Left lung (tissue), 10 donors: Measurements from ENCODE around the gene SDCCAG8. TPM values are rescaled to one million over a fixed set of nuclear protein-coding genes. Genes with fewer than 3 reads are reported as not detected.

Experiments used
- ATAC-seq: fragments of 200-7000 bp; cut with Tn5 transposase; one replicate; pipeline ENCODE4 v1.9.1; 2020; ENCODE audit warnings: moderate library complexity
- DNase-seq, 4 donors: peaks; one replicate each; pipeline ENCODE4 v3.0.0-alpha.2; 2013 to 2020
- H3K27ac ChIP-seq, 2 donors: fragments of 200-600 bp; sonication (generic) in 1 of 2; one replicate each; pipeline versions ENCODE4 v1.5.0 to v1.8.0; 2020 to 2021
- H3K27me3 ChIP-seq, 2 donors: fragments of 200-600 bp; sonication (generic) in 1 of 2; one replicate each; pipeline versions ENCODE4 v1.5.0 to v1.8.0; 2020 to 2021
- H3K36me3 ChIP-seq, 2 donors: fragments of 200-600 bp; sonication (generic) in 1 of 2; one replicate each; pipeline versions ENCODE4 v1.5.0 to v1.8.0; 2020 to 2021
- H3K4me1 ChIP-seq, 2 donors: fragments of 200-600 bp; one replicate each; pipeline ENCODE4 v1.8.0; 2021
- H3K4me3 ChIP-seq, 2 donors: fragments of 200-600 bp; sonication (generic) in 1 of 2; one replicate each; pipeline versions ENCODE4 v1.5.0 to v1.8.0; 2020 to 2021; ENCODE audit warnings: mild to moderate bottlenecking in 1 of 2
- H3K9me3 ChIP-seq, 2 donors: fragments of 200-600 bp; sonication (generic) in 1 of 2; one replicate each; pipeline versions ENCODE4 v1.5.0 to v1.8.0; 2020 to 2021
- intact Hi-C, 2 donors: fragments of 100-400 bp; cut with DNase I; formaldehyde crosslinking; loops; one replicate each; pipeline versions ENCODE4 v1.11.2 to v1.14.2; 2022
- polyA plus RNA-seq, 6 donors: library from polyadenylated mRNA; unstranded; fragments of 120-200 nt; gene quantifications; one replicate each; pipeline ENCODE4 v1.2.1, GENCODE V29; 2013; ENCODE audit not compliant: insufficient read length in 6 of 6
- total RNA-seq, 2 donors: library from RNA; stranded (reverse); fragmentation: NEBNext Ultra II Directional; extraction: Animal tissue kit (Norgen Biotek cat#: 25700); gene quantifications; one replicate each; pipeline ENCODE4 v1.2.1, GENCODE V29; 2021
- TF ChIP-seq, protein P1 (sequence below), 2 donors: fragments of 200-600 bp; sonication (generic) in 1 of 2; IDR thresholded peaks; one replicate each; pipeline versions ENCODE4 v1.5.0 to v1.8.0; 2021; ENCODE audit warnings: antibody characterized with exemption in 2 of 2
- donor health status: DM: no; HTN: yes; CAD: no.
- donor health status: DM: no; HTN: no; CAD: no.

The SDCCAG8 gene
- total and polyA plus RNA-seq, 8 donors: 36.6 to 83.7 (median 44.6) TPM

DNA sequence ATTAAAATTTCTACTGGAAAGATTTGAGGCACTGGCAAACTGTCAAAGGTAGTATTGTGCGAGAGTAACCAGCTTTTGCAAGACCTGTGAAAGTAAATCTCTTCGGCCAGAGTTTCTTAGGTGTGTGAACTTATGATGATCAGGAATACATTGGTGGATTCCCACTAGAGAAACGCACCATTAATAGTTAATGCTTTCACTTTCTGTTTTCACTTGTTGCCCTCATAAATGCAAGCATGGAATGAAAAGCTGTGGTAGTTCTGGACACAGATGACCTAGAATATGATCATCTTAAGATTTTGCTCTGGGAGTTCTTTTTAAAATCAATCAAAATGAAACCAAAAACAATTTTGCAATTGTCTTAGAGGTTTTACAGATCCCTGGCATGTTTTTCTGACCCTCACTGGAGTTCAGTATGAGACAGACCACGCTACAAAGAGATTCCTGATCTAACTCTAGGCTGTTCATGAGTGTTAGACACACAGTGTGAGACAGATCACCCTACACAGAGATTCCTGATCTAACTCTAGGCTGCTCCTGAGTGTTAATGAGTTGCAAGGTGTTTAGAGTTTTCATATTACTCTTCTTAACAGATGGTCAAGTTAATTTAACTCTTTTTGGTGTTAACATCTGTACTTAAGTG, 98.8 kb downstream of the SDCCAG8 start:
- Histone ChIP-seq H3K9me3 (no peaks in the 10 kb centered on the region), H3K36me3 (peaks cover 0 to 23% of the 10 kb centered on the region in 2 donors), H3K4me3 (peak overlapping the region in 1 of 2 donors; percentile 19), H3K27ac (peak overlapping the region in 1 of 2 donors; percentile 40), H3K27me3 (no peaks in the 10 kb centered on the region), H3K4me1 (peaks cover 0 to 15% of the 10 kb centered on the region in 2 donors)
- TF ChIP-seq, protein P1, sequence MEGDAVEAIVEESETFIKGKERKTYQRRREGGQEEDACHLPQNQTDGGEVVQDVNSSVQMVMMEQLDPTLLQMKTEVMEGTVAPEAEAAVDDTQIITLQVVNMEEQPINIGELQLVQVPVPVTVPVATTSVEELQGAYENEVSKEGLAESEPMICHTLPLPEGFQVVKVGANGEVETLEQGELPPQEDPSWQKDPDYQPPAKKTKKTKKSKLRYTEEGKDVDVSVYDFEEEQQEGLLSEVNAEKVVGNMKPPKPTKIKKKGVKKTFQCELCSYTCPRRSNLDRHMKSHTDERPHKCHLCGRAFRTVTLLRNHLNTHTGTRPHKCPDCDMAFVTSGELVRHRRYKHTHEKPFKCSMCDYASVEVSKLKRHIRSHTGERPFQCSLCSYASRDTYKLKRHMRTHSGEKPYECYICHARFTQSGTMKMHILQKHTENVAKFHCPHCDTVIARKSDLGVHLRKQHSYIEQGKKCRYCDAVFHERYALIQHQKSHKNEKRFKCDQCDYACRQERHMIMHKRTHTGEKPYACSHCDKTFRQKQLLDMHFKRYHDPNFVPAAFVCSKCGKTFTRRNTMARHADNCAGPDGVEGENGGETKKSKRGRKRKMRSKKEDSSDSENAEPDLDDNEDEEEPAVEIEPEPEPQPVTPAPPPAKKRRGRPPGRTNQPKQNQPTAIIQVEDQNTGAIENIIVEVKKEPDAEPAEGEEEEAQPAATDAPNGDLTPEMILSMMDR (IDR thresholded peaks at IDR 0.05): no peak
- intact Hi-C loops: no loop called here
- DNase-seq (peak in 1 of 4 donors; percentile 8), ATAC-seq (peak; percentile 62)

DNA sequence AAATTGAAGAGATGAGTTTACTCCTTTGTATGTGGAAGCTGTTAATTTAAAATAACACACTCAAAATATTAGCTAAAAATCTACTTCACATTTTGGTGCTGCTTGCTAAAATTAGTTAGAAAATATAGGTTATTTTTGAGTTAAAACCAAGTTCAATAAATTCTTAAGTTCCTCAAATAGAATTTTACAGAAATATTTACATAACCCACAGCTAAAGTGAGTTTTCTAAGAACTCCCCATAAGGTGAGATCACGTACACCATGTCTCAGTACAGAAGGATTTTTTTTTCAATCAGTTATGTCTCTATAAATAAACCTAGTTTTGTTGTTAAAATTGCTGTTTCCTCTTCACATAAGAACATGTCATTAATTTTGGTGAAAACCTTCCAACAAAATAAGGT, 108.0 kb downstream of the SDCCAG8 start:
- intact Hi-C loops: no loop called here
- no peak for DNase-seq
- no peaks in the 10 kb centered on the region for H3K9me3 ChIP-seq

GRCh38 chr1:243364330-243364729, 108.5 kb downstream of the SDCCAG8 start:
- TF ChIP-seq, protein P1 (IDR thresholded peaks at IDR 0.05): no peak
- ATAC-seq: no peak
- Histone ChIP-seq H3K27ac (no peak overlapping the region), H3K36me3 (peaks cover 0 to 22% of the 10 kb centered on the region in 2 donors), H3K9me3 (no peaks in the 10 kb centered on the region), H3K4me1 (no peaks in the 10 kb centered on the region), H3K27me3 (no peaks in the 10 kb centered on the region), H3K4me3 (no peak overlapping the region)
- DNase-seq: no peak
- intact Hi-C loops: no loop called here

More for the DNA sequence above, 108.0 kb downstream of the SDCCAG8 start:
- Histone ChIP-seq H3K36me3 (peaks cover 0 to 22% of the 10 kb centered on the region in 2 donors), H3K4me1 (no peaks in the 10 kb centered on the region), H3K4me3 (no peak overlapping the region), H3K27ac (no peak overlapping the region), H3K27me3 (no peaks in the 10 kb centered on the region)
- no peak for ATAC-seq
- TF ChIP-seq, protein P1 (IDR thresholded peaks at IDR 0.05): no peak

DNA sequence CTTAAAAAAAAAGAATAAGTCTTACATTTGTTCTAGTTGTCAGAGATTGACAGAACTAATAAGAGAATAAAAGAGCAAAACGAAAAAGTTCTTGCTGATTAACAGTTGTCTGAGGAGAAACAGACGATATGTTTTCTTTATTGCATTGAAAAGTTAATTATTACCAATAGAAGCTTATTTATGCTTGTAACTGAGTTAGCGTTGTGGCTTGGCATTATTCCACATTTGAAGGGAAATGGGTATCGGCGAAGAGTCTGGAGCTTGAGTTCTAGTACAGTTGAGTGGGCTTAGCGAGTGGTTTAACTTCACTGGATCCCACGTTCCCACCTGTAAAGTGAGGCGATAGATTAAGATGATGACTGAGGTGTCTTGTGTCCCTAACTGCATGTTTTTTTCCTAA, 109.0 kb downstream of the SDCCAG8 start:
- Histone ChIP-seq H3K27ac (no peak overlapping the region), H3K36me3 (peaks cover 0 to 22% of the 10 kb centered on the region in 2 donors), H3K27me3 (no peaks in the 10 kb centered on the region), H3K9me3 (no peaks in the 10 kb centered on the region), H3K4me1 (no peaks in the 10 kb centered on the region), H3K4me3 (no peak overlapping the region)
- TF ChIP-seq, protein P1 (IDR thresholded peaks at IDR 0.05): no peak
- intact Hi-C loops: no loop called here
- ATAC-seq (no peak), DNase-seq (no peak)

- intact Hi-C loops: no loop called here
- Histone ChIP-seq H3K36me3 (peaks cover 0 to 9% of the 10 kb centered on the region in 2 donors), H3K27ac (no peak overlapping the region), H3K4me1 (no peaks in the 10 kb centered on the region), H3K9me3 (no peaks in the 10 kb centered on the region), H3K27me3 (no peaks in the 10 kb centered on the region), H3K4me3 (no peak overlapping the region)
- no peak for DNase-seq
- ATAC-seq: no peak
- TF ChIP-seq, protein P1 (IDR thresholded peaks at IDR 0.05): no peak
Observed at GRCh38 chr1:243367314-243367713, 111.5 kb downstream of the SDCCAG8 start.
